ENCODE results near the gene PRDM11.

Gene PRDM11

GRCh38 chr11:45150943-45151342 is 4.5 kb downstream of the PRDM11 start:
- no CpG with 5 or more reads among the region's 4 CpGs for WGBS (ENCODE audit: insufficient coverage, insufficient read length)
- Histone ChIP-seq H3K9me3 (ENCODE audit: control insufficient read depth, insufficient read depth, low read length) (no peaks in the 10 kb centered on the region), H3K4me1 (ENCODE audit: control insufficient read depth, insufficient read depth, low read length) (peaks cover 3% of the 10 kb centered on the region; the same call in 1 of the 2 replicates), H3K27me3 (ENCODE audit: control insufficient read depth, insufficient read depth, low read length) (no peaks in the 10 kb centered on the region), H3K4me3 (ENCODE audit: low read length) (no peak overlapping the region), H3K27ac (ENCODE audit: low read length) (no peak overlapping the region), H3K36me3 (ENCODE audit: control insufficient read depth, insufficient read depth, low read length) (no peaks in the 10 kb centered on the region)
- DNase-seq (ENCODE audit: low read depth, low spot score): no peak

DNA sequence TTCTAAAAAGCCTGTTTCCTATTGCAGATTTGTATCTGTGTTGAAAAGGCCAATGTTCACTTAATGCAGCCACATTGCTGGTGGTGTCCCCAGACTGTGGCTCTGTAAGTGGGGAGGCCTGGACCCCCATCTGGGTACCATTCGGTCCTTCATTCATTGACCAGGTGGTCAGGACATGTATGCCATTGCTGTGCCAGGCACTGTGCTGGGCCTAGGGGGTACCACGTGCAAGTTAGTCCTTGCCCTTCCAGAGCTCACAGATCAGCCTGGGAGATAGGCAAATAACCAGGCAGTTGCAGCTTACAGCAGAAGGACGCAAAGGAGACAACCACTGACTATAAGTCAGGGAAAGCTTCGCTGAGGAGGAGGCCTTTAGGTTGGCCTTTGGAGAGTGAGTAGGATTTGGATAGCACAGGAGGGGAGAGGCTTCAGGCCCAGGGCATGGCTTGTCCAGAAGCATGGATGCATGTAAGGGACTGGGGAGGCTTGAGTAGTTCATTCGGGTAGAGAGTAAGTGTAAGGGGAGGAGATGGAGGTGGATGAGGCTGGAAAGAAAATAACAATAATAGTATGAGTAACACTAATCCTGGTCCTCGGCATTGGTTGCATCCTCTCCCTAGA is 5.0 kb downstream of the PRDM11 start:
- DNase-seq (ENCODE audit: low read depth, low spot score): no peak
- Histone ChIP-seq H3K9me3 (ENCODE audit: control insufficient read depth, insufficient read depth, low read length) (no peaks in the 10 kb centered on the region), H3K4me1 (ENCODE audit: control insufficient read depth, insufficient read depth, low read length) (peaks cover 3% of the 10 kb centered on the region; the same call in 1 of the 2 replicates)

GRCh38 chr11:45152740-45153595 is 6.5 kb downstream of the PRDM11 start:
- no peak overlapping the region for H3K4me3 ChIP-seq (ENCODE audit: low read length)
- H3K27me3 ChIP-seq (ENCODE audit: control insufficient read depth, insufficient read depth, low read length): no peaks in the 10 kb centered on the region
- no peaks in the 10 kb centered on the region for H3K9me3 ChIP-seq (ENCODE audit: control insufficient read depth, insufficient read depth, low read length)
- peaks cover 1% of the 10 kb centered on the region; the same call in 1 of the 2 replicates for H3K4me1 ChIP-seq (ENCODE audit: control insufficient read depth, insufficient read depth, low read length)
- WGBS (ENCODE audit: insufficient coverage, insufficient read length): no CpG with 5 or more reads among the region's 14 CpGs
- no peak for DNase-seq (ENCODE audit: low read depth, low spot score)
- H3K36me3 ChIP-seq (ENCODE audit: control insufficient read depth, insufficient read depth, low read length): no peaks in the 10 kb centered on the region
- no peak overlapping the region for H3K27ac ChIP-seq (ENCODE audit: low read length)

More for the DNA sequence above, 5.0 kb downstream of the PRDM11 start:
- H3K36me3 ChIP-seq (ENCODE audit: control insufficient read depth, insufficient read depth, low read length): no peaks in the 10 kb centered on the region
- 100% methylated on average over 1 of the region's 6 CpGs for WGBS (ENCODE audit: insufficient coverage, insufficient read length)
- H3K27ac ChIP-seq (ENCODE audit: low read length): no peak overlapping the region
- no peak overlapping the region for H3K4me3 ChIP-seq (ENCODE audit: low read length)
- H3K27me3 ChIP-seq (ENCODE audit: control insufficient read depth, insufficient read depth, low read length): no peaks in the 10 kb centered on the region

GRCh38 chr11:45154276-45154675 is 7.8 kb downstream of the PRDM11 start:
- H3K9me3 ChIP-seq (ENCODE audit: control insufficient read depth, insufficient read depth, low read length): no peaks in the 10 kb centered on the region
- no peak overlapping the region for H3K4me3 ChIP-seq (ENCODE audit: low read length)
- no peak for DNase-seq (ENCODE audit: low read depth, low spot score)
- WGBS (ENCODE audit: insufficient coverage, insufficient read length): no CpG with 5 or more reads among the region's 6 CpGs
- 0 out of 2 replicates have a peak, but pooled peaks cover 1% of the 10 kb centered on the region for H3K4me1 ChIP-seq (ENCODE audit: control insufficient read depth, insufficient read depth, low read length)
- no peaks in the 10 kb centered on the region for H3K36me3 ChIP-seq (ENCODE audit: control insufficient read depth, insufficient read depth, low read length)
- H3K27ac ChIP-seq (ENCODE audit: low read length): no peak overlapping the region
- no peaks in the 10 kb centered on the region for H3K27me3 ChIP-seq (ENCODE audit: control insufficient read depth, insufficient read depth, low read length)

GRCh38 chr11:45155058-45155551 is 8.7 kb downstream of the PRDM11 start:
- no peak overlapping the region for H3K4me3 ChIP-seq (ENCODE audit: low read length)
- no peaks in the 10 kb centered on the region for H3K36me3 ChIP-seq (ENCODE audit: control insufficient read depth, insufficient read depth, low read length)
- no peak overlapping the region for H3K27ac ChIP-seq (ENCODE audit: low read length)
- DNase-seq (ENCODE audit: low read depth, low spot score): no peak
- no peaks in the 10 kb centered on the region for H3K9me3 ChIP-seq (ENCODE audit: control insufficient read depth, insufficient read depth, low read length)
- 0 out of 2 replicates have a peak, but pooled peaks cover 1% of the 10 kb centered on the region for H3K4me1 ChIP-seq (ENCODE audit: control insufficient read depth, insufficient read depth, low read length)
- no peaks in the 10 kb centered on the region for H3K27me3 ChIP-seq (ENCODE audit: control insufficient read depth, insufficient read depth, low read length)
- no CpG with 5 or more reads among the region's 11 CpGs for WGBS (ENCODE audit: insufficient coverage, insufficient read length)

GRCh38 chr11:45155627-45156180 is 9.3 kb downstream of the PRDM11 start:
- Histone ChIP-seq H3K36me3 (ENCODE audit: control insufficient read depth, insufficient read depth, low read length) (no peaks in the 10 kb centered on the region), H3K27ac (ENCODE audit: low read length) (no peak overlapping the region), H3K9me3 (ENCODE audit: control insufficient read depth, insufficient read depth, low read length) (no peaks in the 10 kb centered on the region), H3K4me1 (ENCODE audit: control insufficient read depth, insufficient read depth, low read length) (0 out of 2 replicates have a peak, but pooled peaks cover 1% of the 10 kb centered on the region), H3K27me3 (ENCODE audit: control insufficient read depth, insufficient read depth, low read length) (no peaks in the 10 kb centered on the region), H3K4me3 (ENCODE audit: low read length) (no peak overlapping the region)
- no CpG with 5 or more reads among the region's 4 CpGs for WGBS (ENCODE audit: insufficient coverage, insufficient read length)
- no peak for DNase-seq (ENCODE audit: low read depth, low spot score)

DNA sequence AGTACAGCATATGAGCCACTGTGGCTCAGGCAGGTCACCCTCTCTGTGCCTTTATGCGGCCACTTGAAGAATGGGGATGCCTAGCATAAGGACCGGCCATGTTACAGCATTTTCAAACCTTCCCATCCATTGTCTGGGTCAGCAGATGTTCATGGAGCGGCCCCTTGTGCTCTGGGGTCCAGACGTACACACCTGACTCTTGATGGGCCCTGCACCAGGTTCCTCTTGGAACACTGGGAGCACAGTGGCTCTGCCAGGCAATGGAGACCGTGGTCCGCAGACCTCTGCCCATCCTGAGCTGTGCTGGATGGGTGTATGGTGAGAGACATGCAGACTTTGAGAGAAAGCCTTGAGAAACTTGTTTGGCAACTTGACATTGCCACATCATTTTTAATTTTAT is 9.8 kb downstream of the PRDM11 start:
- no peaks in the 10 kb centered on the region for H3K9me3 ChIP-seq (ENCODE audit: control insufficient read depth, insufficient read depth, low read length)
- DNase-seq (ENCODE audit: low read depth, low spot score): no peak
- no peak overlapping the region for H3K4me3 ChIP-seq (ENCODE audit: low read length)
- H3K4me1 ChIP-seq (ENCODE audit: control insufficient read depth, insufficient read depth, low read length): 0 out of 2 replicates have a peak, but pooled peaks cover 1% of the 10 kb centered on the region
- WGBS (ENCODE audit: insufficient coverage, insufficient read length): no CpG with 5 or more reads among the region's 6 CpGs
- H3K27ac ChIP-seq (ENCODE audit: low read length): no peak overlapping the region
- H3K27me3 ChIP-seq (ENCODE audit: control insufficient read depth, insufficient read depth, low read length): no peaks in the 10 kb centered on the region
- no peaks in the 10 kb centered on the region for H3K36me3 ChIP-seq (ENCODE audit: control insufficient read depth, insufficient read depth, low read length)

GRCh38 chr11:45156741-45157140 is 10.3 kb downstream of the PRDM11 start:
- no CpG with 5 or more reads among the region's 9 CpGs for WGBS (ENCODE audit: insufficient coverage, insufficient read length)
- Histone ChIP-seq H3K36me3 (ENCODE audit: control insufficient read depth, insufficient read depth, low read length) (no peaks in the 10 kb centered on the region), H3K27ac (ENCODE audit: low read length) (no peak overlapping the region), H3K9me3 (ENCODE audit: control insufficient read depth, insufficient read depth, low read length) (no peaks in the 10 kb centered on the region), H3K27me3 (ENCODE audit: control insufficient read depth, insufficient read depth, low read length) (no peaks in the 10 kb centered on the region), H3K4me1 (ENCODE audit: control insufficient read depth, insufficient read depth, low read length) (0 out of 2 replicates have a peak, but pooled peaks cover 1% of the 10 kb centered on the region), H3K4me3 (ENCODE audit: low read length) (no peak overlapping the region)
- DNase-seq (ENCODE audit: low read depth, low spot score): no peak

DNA sequence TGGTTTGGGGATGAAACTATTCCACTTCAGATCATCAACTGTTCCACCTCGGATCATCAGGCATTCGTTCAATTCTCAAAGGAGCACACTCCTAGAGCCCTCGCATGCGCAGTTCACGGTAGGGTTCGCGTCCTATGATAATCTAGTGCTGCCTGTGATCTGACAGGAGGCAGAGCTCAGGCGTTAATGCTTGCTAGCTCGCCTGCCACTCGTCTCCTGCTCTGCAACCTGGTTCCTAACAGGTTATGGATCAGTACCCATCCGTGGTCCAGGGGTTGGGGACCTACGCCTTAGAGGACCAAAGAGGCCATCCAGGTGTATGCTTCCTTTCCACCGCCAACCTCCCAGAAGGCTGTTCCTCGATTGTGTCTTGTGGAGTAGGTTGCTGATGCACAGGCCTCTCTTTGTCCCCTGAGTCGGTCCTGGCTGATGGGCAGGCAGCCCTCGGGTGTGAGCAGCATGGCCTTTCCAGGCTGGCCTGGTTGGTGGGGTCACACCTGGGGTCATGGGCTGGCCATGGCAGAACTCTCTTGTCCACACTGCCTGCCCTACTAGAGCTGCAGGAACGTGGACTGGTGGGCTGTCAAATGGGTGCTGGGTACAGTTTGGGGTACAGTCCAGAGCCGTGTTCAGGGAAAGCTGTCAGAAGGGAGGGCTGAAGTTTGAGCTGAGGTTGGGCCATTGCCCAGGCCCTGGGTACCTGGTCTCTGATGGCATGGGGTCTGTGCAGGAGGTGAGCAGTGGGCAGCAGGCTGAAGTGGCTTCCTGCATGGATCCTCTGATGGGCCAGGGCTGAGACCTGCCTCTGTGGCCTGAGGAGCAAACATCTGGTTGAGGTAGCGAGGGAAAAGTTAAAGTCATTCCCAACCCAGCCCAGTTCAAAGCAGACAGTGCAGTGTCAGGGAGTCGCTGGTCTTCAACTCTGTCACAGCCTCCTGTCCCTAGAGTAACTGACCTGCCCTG is 11.1 kb downstream of the PRDM11 start:
- Histone ChIP-seq H3K9me3 (ENCODE audit: control insufficient read depth, insufficient read depth, low read length) (no peaks in the 10 kb centered on the region), H3K4me1 (ENCODE audit: control insufficient read depth, insufficient read depth, low read length) (0 out of 2 replicates have a peak, but pooled peaks cover 1% of the 10 kb centered on the region), H3K4me3 (ENCODE audit: low read length) (no peak overlapping the region), H3K27me3 (ENCODE audit: control insufficient read depth, insufficient read depth, low read length) (no peaks in the 10 kb centered on the region), H3K27ac (ENCODE audit: low read length) (no peak overlapping the region), H3K36me3 (ENCODE audit: control insufficient read depth, insufficient read depth, low read length) (no peaks in the 10 kb centered on the region)
- WGBS (ENCODE audit: insufficient coverage, insufficient read length): no CpG with 5 or more reads among the region's 20 CpGs
- DNase-seq (ENCODE audit: low read depth, low spot score): no peak
